DND-41 (cell line): ENCODE data around the gene SPPL2B.
A peak's percentile ranks its signal among the peaks of the same experiment; 100 is the strongest.
"Not testable (repeated sequence)": the region's sequence is repeated elsewhere in the genome, so short reads cannot be mapped to it uniquely, and the experiment has no call there.

Experiments
- ATAC-seq: fragments of 200-7000 bp; cut with Tn5 transposase; 3 replicates; pipeline ENCODE4 v1.9.1; 2021; ENCODE audit warnings: low read depth; ENCODE audit not compliant: insufficient read depth
- DNase-seq: peaks from one replicate; pipeline ENCODE4 v3.0.0-alpha.2; 2020
- H2AFZ ChIP-seq: 2 replicates; pipeline ENCODE4 v1.6.0; 2012; ENCODE audit warnings: low read depth, low read length
- H3K27ac ChIP-seq: 2 replicates; pipeline ENCODE4 v1.5.1; 2012; ENCODE audit warnings: low read length, inconsistent platforms
- H3K27me3 ChIP-seq: fragments of 200-600 bp; sonication (generic); 2 replicates; pipeline ENCODE4 v1.6.0; 2012; ENCODE audit warnings: low read length, mild to moderate bottlenecking, inconsistent platforms; ENCODE audit not compliant: insufficient read depth, poor library complexity
- H3K36me3 ChIP-seq: 2 replicates; pipeline ENCODE4 v1.5.1; 2012; ENCODE audit warnings: low read length, inconsistent platforms; ENCODE audit not compliant: insufficient read depth
- H3K4me1 ChIP-seq: 2 replicates; pipeline ENCODE4 v1.5.1; 2012; ENCODE audit warnings: mild to moderate bottlenecking, low read length; ENCODE audit not compliant: insufficient read depth
- H3K4me2 ChIP-seq: 2 replicates; pipeline ENCODE4 v1.6.0; 2012; ENCODE audit warnings: mild to moderate bottlenecking, moderate library complexity, low read length, inconsistent platforms; ENCODE audit not compliant: insufficient read depth
- H3K4me3 ChIP-seq, 2 experiments: fragments of 200-600 bp in 1 of 2; shearing (Covaris generic) in 1 of 2; 2 replicates each; pipeline ENCODE4 v1.5.1; 2012 to 2016; ENCODE audit warnings: inconsistent platforms in 2 of 2, low read length in 2 of 2, mild to moderate bottlenecking in 2 of 2, low read depth in 1 of 2, moderate library complexity in 1 of 2
- H3K79me2 ChIP-seq: 2 replicates; pipeline ENCODE4 v1.6.0; 2012; ENCODE audit warnings: low read length, inconsistent platforms; ENCODE audit not compliant: insufficient read depth
- H3K9ac ChIP-seq: 2 replicates; pipeline ENCODE4 v1.6.0; 2012; ENCODE audit warnings: low read depth, mild to moderate bottlenecking, inconsistent platforms, low read length, moderate library complexity
- H3K9me3 ChIP-seq: 2 replicates; pipeline ENCODE4 v1.5.1; 2012; ENCODE audit warnings: low read length, moderate library complexity, mild to moderate bottlenecking, inconsistent platforms; ENCODE audit not compliant: insufficient read depth, severe bottlenecking
- H4K20me1 ChIP-seq: 2 replicates; pipeline ENCODE4 v1.6.0; 2012; ENCODE audit warnings: low read length; ENCODE audit not compliant: insufficient read depth
- EZH2 ChIP-seq: IDR thresholded peaks from 3 replicates; pipeline ENCODE4 v1.6.1; 2012; ENCODE audit warnings: borderline replicate concordance, low read depth, mild to moderate bottlenecking, moderate library complexity, low read length, inconsistent platforms; ENCODE audit not compliant: severe bottlenecking
- TF ChIP-seq, protein P1 (sequence below): IDR thresholded peaks from 2 replicates; pipeline ENCODE4 v1.5.1; 2012; ENCODE audit warnings: borderline replicate concordance, low read length, moderate library complexity, mild to moderate bottlenecking; ENCODE audit not compliant: poor library complexity, severe bottlenecking; ENCODE audit errors: extremely low read depth

SPPL2B gene

GRCh38 chr19:2392366-2392765 is 63.9 kb downstream of the SPPL2B start:
- Histone ChIP-seq H2AFZ (no peak overlapping the region), H3K36me3 (no peaks in the 10 kb centered on the region)
- TF ChIP-seq EZH2 = no peak
- TF ChIP-seq, protein P1, sequence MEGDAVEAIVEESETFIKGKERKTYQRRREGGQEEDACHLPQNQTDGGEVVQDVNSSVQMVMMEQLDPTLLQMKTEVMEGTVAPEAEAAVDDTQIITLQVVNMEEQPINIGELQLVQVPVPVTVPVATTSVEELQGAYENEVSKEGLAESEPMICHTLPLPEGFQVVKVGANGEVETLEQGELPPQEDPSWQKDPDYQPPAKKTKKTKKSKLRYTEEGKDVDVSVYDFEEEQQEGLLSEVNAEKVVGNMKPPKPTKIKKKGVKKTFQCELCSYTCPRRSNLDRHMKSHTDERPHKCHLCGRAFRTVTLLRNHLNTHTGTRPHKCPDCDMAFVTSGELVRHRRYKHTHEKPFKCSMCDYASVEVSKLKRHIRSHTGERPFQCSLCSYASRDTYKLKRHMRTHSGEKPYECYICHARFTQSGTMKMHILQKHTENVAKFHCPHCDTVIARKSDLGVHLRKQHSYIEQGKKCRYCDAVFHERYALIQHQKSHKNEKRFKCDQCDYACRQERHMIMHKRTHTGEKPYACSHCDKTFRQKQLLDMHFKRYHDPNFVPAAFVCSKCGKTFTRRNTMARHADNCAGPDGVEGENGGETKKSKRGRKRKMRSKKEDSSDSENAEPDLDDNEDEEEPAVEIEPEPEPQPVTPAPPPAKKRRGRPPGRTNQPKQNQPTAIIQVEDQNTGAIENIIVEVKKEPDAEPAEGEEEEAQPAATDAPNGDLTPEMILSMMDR = no peak

GRCh38 chr19:2392899-2393298 is 64.4 kb downstream of the SPPL2B start:
- H3K36me3 ChIP-seq, H3K79me2 ChIP-seq, H3K4me2 ChIP-seq, H3K27me3 ChIP-seq, H4K20me1 ChIP-seq, H2AFZ ChIP-seq, H3K9me3 ChIP-seq, H3K4me3 ChIP-seq, H3K9ac ChIP-seq, H3K27ac ChIP-seq, H3K4me1 ChIP-seq: not testable (repeated sequence)
- ATAC-seq (peak; percentile 24; the same call in 1 of the 3 replicates), DNase-seq (peak; percentile 55)

More at GRCh38 chr19:2392366-2392765, 63.9 kb downstream of the SPPL2B start:
- Histone ChIP-seq H3K27ac (no peak overlapping the region), H3K4me3 (no peak overlapping the region), H3K79me2 (no peaks in the 10 kb centered on the region), H3K27me3 (no peaks in the 10 kb centered on the region), H3K9me3 (no peaks in the 10 kb centered on the region), H3K9ac (no peak overlapping the region), H3K4me2 (no peak overlapping the region), H3K4me1 (peaks cover 3% of the 10 kb centered on the region), H4K20me1 (no peaks in the 10 kb centered on the region)
- DNase-seq (no peak), ATAC-seq (no peak)

GRCh38 chr19:2394054-2394441 is 65.6 kb downstream of the SPPL2B start:
- no peak overlapping the region for H3K4me3 ChIP-seq
- no peak overlapping the region for H3K27ac ChIP-seq
- H3K79me2 ChIP-seq = no peaks in the 10 kb centered on the region
- no peak for DNase-seq
- no peak overlapping the region for H2AFZ ChIP-seq
- no peaks in the 10 kb centered on the region for H3K36me3 ChIP-seq
- H3K4me1 ChIP-seq = peaks cover 3% of the 10 kb centered on the region
- no peaks in the 10 kb centered on the region for H3K27me3 ChIP-seq
- H3K4me2 ChIP-seq = no peak overlapping the region
- ATAC-seq = no peak
- TF ChIP-seq, protein P1 = no peak
- no peak for TF ChIP-seq EZH2
- no peaks in the 10 kb centered on the region for H3K9me3 ChIP-seq
- H4K20me1 ChIP-seq = no peaks in the 10 kb centered on the region
- no peak overlapping the region for H3K9ac ChIP-seq

DNA sequence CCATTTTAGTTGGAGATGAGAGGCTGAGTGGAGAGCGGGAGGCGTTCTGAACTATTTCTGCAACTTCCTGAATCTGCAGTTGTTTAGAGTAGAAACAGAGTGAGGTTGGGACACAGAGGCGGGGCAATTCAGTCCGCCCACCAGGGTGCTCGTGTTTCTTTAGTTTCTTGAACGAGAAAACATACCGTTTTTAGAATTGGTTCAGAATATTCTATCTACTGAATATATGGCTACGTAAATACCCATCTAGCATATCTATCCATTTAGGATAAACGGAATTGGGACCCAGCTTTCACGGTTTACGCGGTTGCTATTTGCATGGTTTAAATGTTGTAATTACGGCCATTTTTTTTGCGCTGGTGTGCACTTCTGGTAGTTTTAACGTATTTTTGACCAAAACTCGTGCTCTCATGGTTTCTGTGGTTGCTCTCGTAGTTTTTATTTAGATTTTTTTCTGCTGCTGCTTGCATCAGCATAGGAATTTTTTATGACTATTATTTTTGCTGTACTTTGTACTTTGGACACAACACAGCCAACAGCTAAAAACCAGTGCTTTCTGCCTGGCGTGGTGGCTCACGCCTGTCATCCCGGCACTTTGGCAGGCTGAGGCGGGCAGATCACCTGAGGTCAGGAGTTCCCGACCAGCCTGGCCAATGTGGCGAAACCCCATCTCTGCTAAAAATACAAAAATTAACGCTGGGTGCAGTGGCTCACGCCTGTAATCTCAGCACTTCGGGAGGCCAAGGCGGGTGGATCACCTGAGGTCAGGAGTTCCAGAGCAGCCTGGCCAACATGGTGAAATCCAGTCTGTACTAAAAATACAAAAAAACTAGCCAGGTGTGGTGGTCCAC is 66.2 kb downstream of the SPPL2B start:
- H3K4me3 ChIP-seq = no peak overlapping the region
- no peak overlapping the region for H3K9ac ChIP-seq
- peaks cover 3% of the 10 kb centered on the region for H3K4me1 ChIP-seq
- no peak overlapping the region for H3K4me2 ChIP-seq
- H2AFZ ChIP-seq = no peak overlapping the region
- no peaks in the 10 kb centered on the region for H3K9me3 ChIP-seq
- DNase-seq (no peak), ATAC-seq (no peak)
- H3K27ac ChIP-seq = no peak overlapping the region
- no peaks in the 10 kb centered on the region for H3K36me3 ChIP-seq
- H4K20me1 ChIP-seq = no peaks in the 10 kb centered on the region
- no peaks in the 10 kb centered on the region for H3K79me2 ChIP-seq
- TF ChIP-seq, protein P1 = no peak
- TF ChIP-seq EZH2 = no peak
- no peaks in the 10 kb centered on the region for H3K27me3 ChIP-seq

DNA sequence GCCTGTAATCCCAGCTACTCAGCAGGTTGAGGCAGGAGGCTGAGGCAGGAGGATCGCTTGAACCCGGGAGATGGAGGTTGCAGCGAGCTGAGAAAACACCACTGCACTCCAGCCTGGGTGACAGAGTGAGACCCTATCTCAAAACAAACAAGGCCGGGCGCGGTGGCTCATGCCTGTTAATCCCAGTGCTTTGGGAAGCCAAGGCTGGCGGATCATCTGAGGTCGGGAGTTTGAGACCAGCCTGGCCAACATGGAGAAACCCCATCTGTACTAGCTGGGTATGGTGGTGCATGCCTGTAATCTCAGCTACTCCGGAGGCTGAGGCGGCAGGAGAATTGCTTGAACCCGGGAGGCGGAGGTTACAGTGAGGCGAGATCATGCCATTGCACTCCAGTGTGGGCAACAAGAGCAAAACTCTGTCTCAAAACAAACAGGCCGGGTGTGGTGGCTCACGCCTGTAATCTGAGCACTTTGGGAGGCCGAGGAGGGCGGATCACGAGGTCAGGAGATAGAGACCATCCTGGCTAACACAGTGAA is 66.9 kb downstream of the SPPL2B start:
- not testable (repeated sequence) for H3K27me3 ChIP-seq, H3K4me1 ChIP-seq, DNase-seq, H3K79me2 ChIP-seq, H2AFZ ChIP-seq, H3K9ac ChIP-seq, H3K27ac ChIP-seq, H3K4me3 ChIP-seq, H3K9me3 ChIP-seq, ATAC-seq, H3K36me3 ChIP-seq, H4K20me1 ChIP-seq, H3K4me2 ChIP-seq
